ENCODE results near the gene DUSP5. TPM values are rescaled to one million over a fixed set of nuclear protein-coding genes. Genes with fewer than 3 reads are reported as not detected.

Gene DUSP5
- total RNA-seq, 4 donors from 2014 or later = 0.75 to 2.8 (median 2.5) TPM; not detected in 1

GRCh38 chr10:110471566-110472139, 26.1 kb upstream of the DUSP5 start:
- Histone ChIP-seq H3K4me3 (no peak overlapping the region), H3K27me3 (no peaks in the 10 kb centered on the region), H3K9me3 (no peaks in the 10 kb centered on the region), H3K27ac (no peak overlapping the region), H3K4me1 (no peaks in the 10 kb centered on the region), H3K36me3 (no peaks in the 10 kb centered on the region)
- in situ Hi-C loops (cut with MboI; ENCODE audit: low sequenced_read_pairs in 4 of 4) (no loop called here), intact Hi-C loops (cut with DNase I; ENCODE audit: low total_unique reads) (no loop called here)
- no peak for TF ChIP-seq POLR2A (IDR thresholded peaks at IDR 0.05)
- no peak for TF ChIP-seq CTCF (IDR thresholded peaks at IDR 0.05 in 4 of 5, conservative IDR thresholded peaks at IDR 0.05 in 1 of 5)
- ATAC-seq = no peak
- DNase-seq = no peak

- H3K27me3 ChIP-seq = no peaks in the 10 kb centered on the region
- no peaks in the 10 kb centered on the region for H3K9me3 ChIP-seq
- no peaks in the 10 kb centered on the region for H3K36me3 ChIP-seq
- TF ChIP-seq CTCF (IDR thresholded peaks at IDR 0.05 in 4 of 5, conservative IDR thresholded peaks at IDR 0.05 in 1 of 5) (no peak), POLR2A (IDR thresholded peaks at IDR 0.05) (no peak)
- H3K4me3 ChIP-seq = no peak overlapping the region
- in situ Hi-C loops (cut with MboI; ENCODE audit: low sequenced_read_pairs in 4 of 4) (no loop called here), intact Hi-C loops (cut with DNase I; ENCODE audit: low total_unique reads) (no loop called here)
- no peak for ATAC-seq
- H3K4me1 ChIP-seq = no peaks in the 10 kb centered on the region
- no peak overlapping the region for H3K27ac ChIP-seq
- DNase-seq = no peak
Observed at GRCh38 chr10:110474017-110474416, 23.7 kb upstream of the DUSP5 start.

- in situ Hi-C loops (cut with MboI; ENCODE audit: low sequenced_read_pairs in 4 of 4) (no loop called here), intact Hi-C loops (cut with DNase I; ENCODE audit: low total_unique reads) (no loop called here)
- ATAC-seq (no peak), DNase-seq (no peak)
- no peaks in the 10 kb centered on the region for H3K9me3 ChIP-seq
- H3K36me3 ChIP-seq = no peaks in the 10 kb centered on the region
- H3K27ac ChIP-seq = no peak overlapping the region
- H3K4me3 ChIP-seq = no peak overlapping the region
- TF ChIP-seq POLR2A (IDR thresholded peaks at IDR 0.05) = no peak
- no peaks in the 10 kb centered on the region for H3K4me1 ChIP-seq
- H3K27me3 ChIP-seq = no peaks in the 10 kb centered on the region
Observed at GRCh38 chr10:110474826-110475225, 22.9 kb upstream of the DUSP5 start.

GRCh38 chr10:110475722-110476515, 21.8 kb upstream of the DUSP5 start:
- no peak overlapping the region for H3K27ac ChIP-seq
- ATAC-seq = no peak
- no peaks in the 10 kb centered on the region for H3K27me3 ChIP-seq
- TF ChIP-seq CTCF (IDR thresholded peaks at IDR 0.05 in 4 of 5, conservative IDR thresholded peaks at IDR 0.05 in 1 of 5) (no peak), POLR2A (IDR thresholded peaks at IDR 0.05) (no peak)
- H3K36me3 ChIP-seq = no peaks in the 10 kb centered on the region
- intact Hi-C loops (cut with DNase I; ENCODE audit: low total_unique reads) (no loop called here), in situ Hi-C loops (cut with MboI; ENCODE audit: low sequenced_read_pairs in 4 of 4) (no loop called here)
- no peak overlapping the region for H3K4me3 ChIP-seq
- H3K9me3 ChIP-seq = no peaks in the 10 kb centered on the region
- no peak for DNase-seq
- no peaks in the 10 kb centered on the region for H3K4me1 ChIP-seq

GRCh38 chr10:110479710-110480109, 18.0 kb upstream of the DUSP5 start:
- ATAC-seq (no peak), DNase-seq (no peak)
- H3K4me3 ChIP-seq = no peak overlapping the region
- H3K27ac ChIP-seq = no peak overlapping the region
- in situ Hi-C loops (cut with MboI; ENCODE audit: low sequenced_read_pairs in 4 of 4) = no loop called here
- TF ChIP-seq POLR2A (IDR thresholded peaks at IDR 0.05) = no peak
- no peak for TF ChIP-seq CTCF (IDR thresholded peaks at IDR 0.05 in 4 of 5, conservative IDR thresholded peaks at IDR 0.05 in 1 of 5)
- no peaks in the 10 kb centered on the region for H3K36me3 ChIP-seq
- H3K27me3 ChIP-seq = no peaks in the 10 kb centered on the region
- intact Hi-C loops (cut with DNase I; ENCODE audit: low total_unique reads) = no loop called here
- H3K4me1 ChIP-seq = no peaks in the 10 kb centered on the region
- H3K9me3 ChIP-seq = no peaks in the 10 kb centered on the region
